Fibroblast of pulmonary artery (primary cell): ENCODE measurements around the gene GABRB1.

Experiments
- DNase-seq: peaks from one replicate; pipeline ENCODE4 v3.0.0-alpha.2; 2010; ENCODE audit warnings: low read depth
- H3K4me3 ChIP-seq: replicated peaks from 2 replicates; pipeline ENCODE4 v1.5.1; 2011; ENCODE audit warnings: low read depth, mild to moderate bottlenecking, control low read depth, low read length, moderate library complexity
- CTCF ChIP-seq: IDR thresholded peaks from 2 replicates; pipeline ENCODE4 v1.5.1; 2011; ENCODE audit warnings: mild to moderate bottlenecking, control low read depth, low read length, inconsistent platforms; ENCODE audit errors: missing control alignments

The GABRB1 gene

GRCh38 chr4:47101453-47101852, 70.1 kb downstream of the GABRB1 start:
- DNase-seq = no peak
- H3K4me3 ChIP-seq = no peak overlapping the region
- no peak for TF ChIP-seq CTCF

- H3K4me3 ChIP-seq = no peak overlapping the region
- DNase-seq = peak; percentile 47
These were observed 73.6 kb downstream of the GABRB1 start for GRCh38 chr4:47104986-47105385.

GRCh38 chr4:47106561-47106960, 75.2 kb downstream of the GABRB1 start:
- no peak overlapping the region for H3K4me3 ChIP-seq
- DNase-seq = peak; percentile 25
- no peak for TF ChIP-seq CTCF

More at GRCh38 chr4:47104986-47105385, 73.6 kb downstream of the GABRB1 start:
- TF ChIP-seq CTCF = no peak

GRCh38 chr4:47109379-47109778, 78.0 kb downstream of the GABRB1 start:
- no peak for TF ChIP-seq CTCF

GRCh38 chr4:47110546-47111132, 79.3 kb downstream of the GABRB1 start:
- no peak overlapping the region for H3K4me3 ChIP-seq
- DNase-seq = no peak
- TF ChIP-seq CTCF = no peak

More at GRCh38 chr4:47109379-47109778, 78.0 kb downstream of the GABRB1 start:
- DNase-seq = no peak
- no peak overlapping the region for H3K4me3 ChIP-seq

GRCh38 chr4:47118192-47118929, 87.0 kb downstream of the GABRB1 start:
- no peak overlapping the region for H3K4me3 ChIP-seq
- no peak for TF ChIP-seq CTCF
- DNase-seq = no peak

GRCh38 chr4:47120783-47121182, 89.4 kb downstream of the GABRB1 start:
- no peak for DNase-seq
- H3K4me3 ChIP-seq = no peak overlapping the region
- no peak for TF ChIP-seq CTCF
